C4-2B (cell line): ENCODE results near the gene PXT1.

Experiments
- H3K27ac ChIP-seq: fragments of 450-650 bp; 2 replicates; pipeline ENCODE4 v1.5.1; 2017
- CTCF ChIP-seq: fragments of 450-650 bp; conservative IDR thresholded peaks from 2 replicates; pipeline ENCODE4 v1.5.1; 2017; ENCODE audit warnings: mild to moderate bottlenecking
- ZFX ChIP-seq: fragments of 450-650 bp; IDR thresholded peaks from 2 replicates; pipeline ENCODE4 v1.6.1; 2017

Gene PXT1

GRCh38 chr6:36374972-36375371 lies 67.7 kb downstream of the PXT1 start:
- TF ChIP-seq CTCF (no peak), ZFX (no peak)
- no peak overlapping the region for H3K27ac ChIP-seq

- TF ChIP-seq ZFX (no peak), CTCF (no peak)
- H3K27ac ChIP-seq: no peak overlapping the region
These were observed 68.5 kb downstream of the PXT1 start for GRCh38 chr6:36374194-36374593.

GRCh38 chr6:36373368-36374019 lies 69.2 kb downstream of the PXT1 start:
- TF ChIP-seq ZFX: no peak
- no peak for TF ChIP-seq CTCF
- H3K27ac ChIP-seq: no peak overlapping the region

- no peak for TF ChIP-seq CTCF
- no peak for TF ChIP-seq ZFX
- no peak overlapping the region for H3K27ac ChIP-seq
These were observed 70.6 kb downstream of the PXT1 start for GRCh38 chr6:36372088-36372487.

- H3K27ac ChIP-seq: no peak overlapping the region
- TF ChIP-seq CTCF: no peak
- no peak for TF ChIP-seq ZFX
These were observed 71.4 kb downstream of the PXT1 start for GRCh38 chr6:36371211-36371610.

GRCh38 chr6:36370638-36371037 lies 72.0 kb downstream of the PXT1 start:
- no peak overlapping the region for H3K27ac ChIP-seq
- no peak for TF ChIP-seq CTCF
- no peak for TF ChIP-seq ZFX

GRCh38 chr6:36368921-36369865 lies 73.5 kb downstream of the PXT1 start:
- TF ChIP-seq ZFX (no peak), CTCF (no peak)
- H3K27ac ChIP-seq: no peak overlapping the region
